HCT116 (cell line): ENCODE measurements around the gene WNT7B. TPM values are rescaled to one million over a fixed set of nuclear protein-coding genes. Genes with fewer than 3 reads are reported as not detected.

Source experiments
- ATAC-seq: fragments of 200-7000 bp; cut with Tn5 transposase; 2 replicates; pipeline ENCODE4 v1.9.1; 2020; ENCODE audit warnings: mild to moderate bottlenecking, moderate library complexity
- BruUV-seq: library from RNA; stranded (reverse); fragments of 400-500 nt; replicated peaks from 2 replicates; lab custom pipeline; 2021; lab: Mats Ljungman, UMichigan
- CTCF ChIA-PET: fragments of 300-600 bp; sonication (Branson Sonifier 250); formaldehyde crosslinking; loops from one replicate; lab custom pipeline; 2021; ENCODE audit warnings: antibody characterized with exemption; lab: Charles Lee
- POLR2A ChIA-PET: fragments of 300-600, 350-600 bp; sonication (Branson Sonifier 250); formaldehyde crosslinking; loops from one replicate; lab custom pipeline; 2021; ENCODE audit warnings: antibody characterized with exemption; lab: Charles Lee
- RAD21 ChIA-PET, 2 experiments: fragments of 300-600 bp; sonication (Branson Sonifier 250); formaldehyde crosslinking; loops; one replicate each; lab custom pipeline; 2023; ENCODE audit warnings: low total read pairs in 2 of 2; ENCODE audit not compliant: uncharacterized antibody in 2 of 2, unreplicated experiment in 2 of 2, low non-redundant PET in 1 of 2; lab: Charles Lee
- DNase-seq: peaks from one replicate; pipeline ENCODE4 v3.0.0-alpha.2; 2010; ENCODE audit warnings: low read depth, low spot score
- H2AFZ ChIP-seq: fragments of 200-600 bp; shearing (Covaris generic), sonication (generic); 2 replicates; pipeline ENCODE4 v1.6.1; 2017; ENCODE audit warnings: low read depth, mixed run types, mixed read lengths, antibody characterized with exemption, low read length; ENCODE audit not compliant: poor library complexity, severe bottlenecking
- H3K27ac ChIP-seq: 2 replicates; pipeline ENCODE4 v1.5.1; 2012; ENCODE audit warnings: low read depth, low read length
- H3K27me3 ChIP-seq: fragments of 200-600 bp; sonication (generic); 2 replicates; pipeline ENCODE4 v1.6.1; 2016; ENCODE audit warnings: mixed run types, low read length, mixed read lengths; ENCODE audit not compliant: insufficient read depth
- H3K36me3 ChIP-seq, 2 experiments: fragments of 200-500 bp in 1 of 2; fragments of 200-600 bp in 1 of 2; sonication (Bioruptor generic) in 1 of 2; sonication (generic) in 1 of 2; 2 replicates each; pipeline versions ENCODE4 v1.5.1 to v1.6.1; 2014 to 2016; ENCODE audit warnings: low read length in 2 of 2, inconsistent platforms in 1 of 2, mixed read lengths in 1 of 2, mixed run types in 1 of 2; ENCODE audit not compliant: insufficient read depth in 2 of 2, control insufficient read depth in 1 of 2
- H3K4me1 ChIP-seq, 2 experiments: fragments of 200-600 bp in 1 of 2; sonication (generic) in 1 of 2; 2 replicates each; pipeline versions ENCODE4 v1.5.1 to v1.6.1; 2012 to 2017; ENCODE audit warnings: low read length in 2 of 2, inconsistent platforms in 1 of 2, mild to moderate bottlenecking in 1 of 2, mixed read lengths in 1 of 2, mixed run types in 1 of 2, moderate library complexity in 1 of 2; ENCODE audit not compliant: insufficient read depth in 2 of 2, control insufficient read depth in 1 of 2
- H3K4me2 ChIP-seq: fragments of 200-600 bp; sonication (generic); 2 replicates; pipeline ENCODE4 v1.6.1; 2017; ENCODE audit warnings: mixed run types, low read length, mixed read lengths
- H3K4me3 ChIP-seq, 2 experiments: fragments of 200-600 bp in 1 of 2; sonication (generic) in 1 of 2; replicated peaks in 1 of 2; 2 replicates each; pipeline ENCODE4 v1.5.1; 2011 to 2016; ENCODE audit warnings: low read length in 2 of 2, control low read depth in 1 of 2, low read depth in 1 of 2, mild to moderate bottlenecking in 1 of 2, mixed read lengths in 1 of 2, mixed run types in 1 of 2
- H3K79me2 ChIP-seq: fragments of 200-600 bp; sonication (generic); 2 replicates; pipeline ENCODE4 v1.6.1; 2017; ENCODE audit warnings: mild to moderate bottlenecking, mixed run types, low read length, moderate library complexity, mixed read lengths; ENCODE audit not compliant: insufficient read depth
- H3K9ac ChIP-seq: fragments of 200-600 bp; sonication (generic); 2 replicates; pipeline ENCODE4 v1.6.1; 2016; ENCODE audit warnings: low read length, mixed read lengths
- H3K9me2 ChIP-seq: fragments of 200-600 bp; sonication (generic), shearing (Covaris generic); 2 replicates; pipeline ENCODE4 v1.6.1; 2017; ENCODE audit warnings: mixed run types, mild to moderate bottlenecking, moderate library complexity; ENCODE audit not compliant: insufficient read depth
- H3K9me3 ChIP-seq, 2 experiments: fragments of 200-500 bp in 1 of 2; fragments of 200-600 bp in 1 of 2; sonication (Bioruptor generic) in 1 of 2; sonication (generic) in 1 of 2; 2 replicates each; pipeline ENCODE4 v1.6.1; 2014 to 2017; ENCODE audit warnings: low read length in 2 of 2, mixed read lengths in 2 of 2, inconsistent platforms in 1 of 2, low read depth in 1 of 2, mild to moderate bottlenecking in 1 of 2, mixed run types in 1 of 2, moderate library complexity in 1 of 2; ENCODE audit not compliant: control insufficient read depth in 1 of 2, insufficient read depth in 1 of 2
- H4K20me1 ChIP-seq: fragments of 200-600 bp; sonication (generic), shearing (Covaris generic); 2 replicates; pipeline ENCODE4 v1.6.1; 2017; ENCODE audit warnings: mixed run types, mild to moderate bottlenecking, moderate library complexity; ENCODE audit not compliant: insufficient read depth
- CBX3 ChIP-seq: IDR thresholded peaks from 2 replicates; pipeline ENCODE4 v1.6.1; 2012; ENCODE audit warnings: low read depth
- CEBPB ChIP-seq: IDR thresholded peaks from 2 replicates; pipeline ENCODE4 v1.6.1; 2012; ENCODE audit warnings: low read depth
- CTCF ChIP-seq, 3 experiments: fragments of 200-600 bp in 1 of 3; sonication (generic) in 1 of 3; IDR thresholded peaks in 2 of 3; conservative IDR thresholded peaks in 1 of 3; 2 replicates each; pipeline ENCODE4 v1.5.1; 2012 to 2017; ENCODE audit warnings: low read depth in 2 of 3, low read length in 2 of 3, antibody characterized with exemption in 1 of 3, borderline replicate concordance in 1 of 3, control low read depth in 1 of 3, mild to moderate bottlenecking in 1 of 3, mixed read lengths in 1 of 3, mixed run types in 1 of 3, moderate library complexity in 1 of 3; ENCODE audit not compliant: insufficient read depth in 1 of 3
- ELF1 ChIP-seq: IDR thresholded peaks from 2 replicates; pipeline ENCODE4 v1.6.1; 2012; ENCODE audit warnings: low read depth, borderline replicate concordance
- FOSL1 ChIP-seq: IDR thresholded peaks from 2 replicates; pipeline ENCODE4 v1.6.1; 2012; ENCODE audit warnings: low read depth
- JUND ChIP-seq: IDR thresholded peaks from 2 replicates; pipeline ENCODE4 v1.6.1; 2012
- POLR2A ChIP-seq: IDR thresholded peaks from 2 replicates; pipeline ENCODE4 v1.7.0; 2011; ENCODE audit warnings: borderline replicate concordance; ENCODE audit not compliant: insufficient read depth, insufficient read length; ENCODE audit errors: extremely low read depth
- POLR2AphosphoS5 ChIP-seq: IDR thresholded peaks from 2 replicates; pipeline ENCODE4 v1.6.1; 2011; ENCODE audit warnings: mild to moderate bottlenecking, low read depth, low read length, moderate library complexity
- RAD21 ChIP-seq: IDR thresholded peaks from 2 replicates; pipeline ENCODE4 v1.6.1; 2012; ENCODE audit warnings: low read depth, mild to moderate bottlenecking
- SIN3A ChIP-seq: IDR thresholded peaks from 2 replicates; pipeline ENCODE4 v1.6.1; 2012; ENCODE audit warnings: low read depth
- SP1 ChIP-seq: IDR thresholded peaks from 2 replicates; pipeline ENCODE4 v1.6.1; 2012; ENCODE audit warnings: low read depth
- TCF7L2 ChIP-seq: IDR thresholded peaks from 2 replicates; pipeline ENCODE4 v1.7.0; 2011; ENCODE audit warnings: borderline replicate concordance, inconsistent platforms; ENCODE audit not compliant: insufficient read depth, insufficient read length; ENCODE audit errors: extremely low read depth
- YY1 ChIP-seq: IDR thresholded peaks from 2 replicates; pipeline ENCODE4 v1.6.1; 2011; ENCODE audit warnings: low read length, low read depth, moderate library complexity, mild to moderate bottlenecking; ENCODE audit not compliant: insufficient replicate concordance; ENCODE audit errors: extremely low read depth
- ZBTB33 ChIP-seq: IDR thresholded peaks from 2 replicates; pipeline ENCODE4 v1.6.1; 2011; ENCODE audit warnings: mild to moderate bottlenecking, low read length, moderate library complexity; ENCODE audit not compliant: insufficient replicate concordance; ENCODE audit errors: extremely low read depth
- ZFX ChIP-seq: fragments of 450-650 bp; IDR thresholded peaks from 2 replicates; pipeline ENCODE4 v1.6.1; 2017
- ZNF274 ChIP-seq: fragments of 200-500 bp; sonication (Bioruptor generic); IDR thresholded peaks from 2 replicates; pipeline ENCODE4 v1.6.1; 2014; ENCODE audit warnings: mild to moderate bottlenecking, low read depth, low read length, inconsistent platforms
- intact Hi-C: fragments of 100-400 bp; cut with micrococcal nuclease; formaldehyde crosslinking; loops from 2 replicates; pipeline ENCODE4 v1.10.0; 2022
- total RNA-seq: library from RNA; stranded (reverse); gene quantifications from one replicate; pipeline ENCODE4 v1.2.1, GENCODE V29; 2021; ENCODE audit not compliant: unreplicated experiment

WNT7B gene
- total RNA-seq, 1 experiment from 2014 or later = 10.5 TPM

- no peak overlapping the region for H2AFZ ChIP-seq
- H3K27ac ChIP-seq = no peak overlapping the region
- ChIA-PET RAD21 (no interaction called here), CTCF (no interaction called here), POLR2A (no interaction called here)
- H3K9me2 ChIP-seq = no peaks in the 10 kb centered on the region
- H3K9ac ChIP-seq = no peak overlapping the region
- no peaks in the 10 kb centered on the region for H3K36me3 ChIP-seq
- no peak overlapping the region for H3K4me2 ChIP-seq
- no TSS peak for BruUV-seq
- no peak for ATAC-seq
- H3K4me3 ChIP-seq = no peak overlapping the region
- TF ChIP-seq TCF7L2 (no peak), RAD21 (no peak), POLR2A (no peak), CEBPB (no peak), YY1 (no peak), ELF1 (no peak), ZNF274 (no peak), SIN3A (no peak), SP1 (no peak), CBX3 (no peak), POLR2AphosphoS5 (no peak), JUND (no peak), FOSL1 (no peak), CTCF (IDR thresholded peaks at IDR 0.05 in 2 of 3, conservative IDR thresholded peaks at IDR 0.05 in 1 of 3; ENCODE audit: borderline replicate concordance in 1 of 3, insufficient read depth in 1 of 3, low read depth in 2 of 3, low read length in 2 of 3) (no peak), ZFX (no peak), ZBTB33 (no peak)
- peaks cover 0 to 8% of the 10 kb centered on the region in 2 experiments; a peak in 1 of 4 replicates for H3K9me3 ChIP-seq
- peaks cover 0 to 9% of the 10 kb centered on the region in 2 experiments; a peak in 3 of 4 replicates for H3K4me1 ChIP-seq
- H3K79me2 ChIP-seq = no peaks in the 10 kb centered on the region
- H4K20me1 ChIP-seq = no peaks in the 10 kb centered on the region
- no peak for DNase-seq
- H3K27me3 ChIP-seq = no peaks in the 10 kb centered on the region
- intact Hi-C loops = no loop called here
Measured at GRCh38 chr22:45983797-45984196, 6.8 kb upstream of the WNT7B start.
